Panc1 (cell line): ENCODE results near the gene ELAC1. TPM values are rescaled to one million over a fixed set of nuclear protein-coding genes. Genes with fewer than 3 reads are reported as not detected.

Experiments
- ATAC-seq: fragments of 200-7000 bp; cut with Tn5 transposase; 2 replicates; pipeline ENCODE4 v1.9.1; 2020; ENCODE audit warnings: mild to moderate bottlenecking, moderate library complexity
- BruUV-seq: library from RNA; stranded (reverse); fragments of 400-500 nt; replicated peaks from 2 replicates; lab custom pipeline; 2021; lab: Mats Ljungman, UMichigan
- CTCF ChIA-PET: fragments of 300-600 bp; sonication (Branson Sonifier 250); formaldehyde crosslinking; loops from one replicate; lab custom pipeline; 2022; ENCODE audit warnings: antibody characterized with exemption; lab: Charles Lee
- POLR2A ChIA-PET: fragments of 300-600 bp; sonication (Branson Sonifier 250); formaldehyde crosslinking; loops from one replicate; lab custom pipeline; 2022; ENCODE audit warnings: antibody characterized with exemption; lab: Charles Lee
- DNase-seq: peaks from one replicate; pipeline ENCODE4 v3.0.0-alpha.2; 2010; ENCODE audit warnings: low read depth, low spot score
- H3K27ac ChIP-seq: 2 replicates; pipeline ENCODE4 v1.5.1; 2011; ENCODE audit warnings: mild to moderate bottlenecking, low read length, inconsistent platforms
- H3K27me3 ChIP-seq: fragments of 200-500 bp; sonication (Bioruptor generic); 2 replicates; pipeline ENCODE4 v1.6.0; 2014; ENCODE audit warnings: low read length, inconsistent platforms; ENCODE audit not compliant: control insufficient read depth, insufficient read depth
- H3K36me3 ChIP-seq: fragments of 200-500 bp; sonication (Bioruptor generic); 2 replicates; pipeline ENCODE4 v1.5.1; 2014; ENCODE audit warnings: inconsistent platforms, mild to moderate bottlenecking, low read length, moderate library complexity; ENCODE audit not compliant: control insufficient read depth, insufficient read depth
- H3K4me1 ChIP-seq: 2 replicates; pipeline ENCODE4 v1.5.1; 2011; ENCODE audit warnings: inconsistent platforms, mild to moderate bottlenecking, low read length, moderate library complexity; ENCODE audit not compliant: control insufficient read depth, insufficient read depth
- H3K4me3 ChIP-seq, 2 experiments: 2 replicates each; pipeline ENCODE4 v1.5.1; 2011 to 2012; ENCODE audit warnings: low read depth in 2 of 2, low read length in 2 of 2, mild to moderate bottlenecking in 2 of 2, inconsistent platforms in 1 of 2, moderate library complexity in 1 of 2
- H3K9me3 ChIP-seq: fragments of 200-500 bp; sonication (Bioruptor generic); 2 replicates; pipeline ENCODE4 v1.5.1; 2014; ENCODE audit warnings: low read depth, mild to moderate bottlenecking, inconsistent platforms, low read length, moderate library complexity; ENCODE audit not compliant: control insufficient read depth, insufficient read depth
- CTCF ChIP-seq: fragments of 450-650 bp; IDR thresholded peaks from 2 replicates; pipeline ENCODE4 v1.5.1; 2017; ENCODE audit warnings: mild to moderate bottlenecking
- POLR2AphosphoS5 ChIP-seq: IDR thresholded peaks from 2 replicates; pipeline ENCODE4 v1.6.1; 2012; ENCODE audit warnings: mild to moderate bottlenecking, low read depth, low read length, moderate library complexity
- REST ChIP-seq, 2 experiments: IDR thresholded peaks; 2 replicates each; pipeline ENCODE4 v1.6.1; 2011 to 2012; ENCODE audit warnings: low read depth in 2 of 2, control low read depth in 1 of 2, low read length in 1 of 2, mild to moderate bottlenecking in 1 of 2, moderate library complexity in 1 of 2; ENCODE audit not compliant: insufficient read depth in 1 of 2
- SIN3A ChIP-seq: IDR thresholded peaks from 2 replicates; pipeline ENCODE4 v1.6.1; 2012; ENCODE audit warnings: low read depth, mild to moderate bottlenecking, low read length, moderate library complexity, borderline replicate concordance; ENCODE audit not compliant: insufficient read depth
- TCF7L2 ChIP-seq: IDR thresholded peaks from 2 replicates; pipeline ENCODE4 v1.6.1; 2011; ENCODE audit warnings: mild to moderate bottlenecking, low read depth, low read length, inconsistent platforms
- in situ Hi-C: cut with HindIII; loops from 2 replicates; pipeline ENCODE4 v1.10.0; 2016; ENCODE audit warnings: low sequenced_read_pairs, low pct_unique_long_range_greater_than_20kb
- intact Hi-C: fragments of 100-400 bp; cut with micrococcal nuclease; formaldehyde crosslinking; loops from one replicate; pipeline ENCODE4 v1.10.0; 2022; ENCODE audit not compliant: unreplicated experiment
- total RNA-seq: library from RNA; stranded (reverse); gene quantifications from one replicate; pipeline ENCODE4 v1.2.1, GENCODE V29; 2021; ENCODE audit not compliant: unreplicated experiment

The ELAC1 gene
- total RNA-seq, 1 experiment from 2014 or later: 4.6 TPM

- Histone ChIP-seq H3K36me3 (no peaks in the 10 kb centered on the region), H3K9me3 (no peaks in the 10 kb centered on the region), H3K27me3 (no peaks in the 10 kb centered on the region), H3K4me3 (no peak overlapping the region), H3K27ac (no peak overlapping the region), H3K4me1 (no peaks in the 10 kb centered on the region)
- TF ChIP-seq SIN3A: no peak
- no peak for TF ChIP-seq CTCF
- ATAC-seq (no peak), DNase-seq (no peak)
- intact Hi-C loops: no loop called here
- BruUV-seq: no TSS peak
- ChIA-PET POLR2A (no interaction called here), CTCF (no interaction called here)
- in situ Hi-C loops: no loop called here
These were observed 14.0 kb upstream of the ELAC1 start for GRCh38 chr18:50953822-50954221.

- no TSS peak for BruUV-seq
- TF ChIP-seq CTCF (no peak), POLR2AphosphoS5 (no peak), SIN3A (no peak), TCF7L2 (no peak), REST (IDR thresholded peaks at IDR 0.05; ENCODE audit: insufficient read depth in 1 of 2, low read depth in 2 of 2, low read length in 1 of 2) (no peak)
- Histone ChIP-seq H3K4me1 (no peaks in the 10 kb centered on the region), H3K27ac (no peak overlapping the region), H3K9me3 (no peaks in the 10 kb centered on the region), H3K36me3 (no peaks in the 10 kb centered on the region), H3K27me3 (no peaks in the 10 kb centered on the region), H3K4me3 (no peak overlapping the region)
- ATAC-seq (no peak), DNase-seq (no peak)
- ChIA-PET CTCF (no interaction called here), POLR2A (no interaction called here)
- in situ Hi-C loops (no loop called here), intact Hi-C loops (no loop called here)
These were observed 12.6 kb upstream of the ELAC1 start for GRCh38 chr18:50955253-50955652.
